MM.1S (cell line): ENCODE measurements around the gene DGKA.

ENCODE experiments used
- EZH2phosphoT487 ChIP-seq: fragments of 300-600 bp; sonication (generic); IDR thresholded peaks from 2 replicates; pipeline ENCODE4 v1.6.1; 2018; ENCODE audit warnings: antibody characterized with exemption, low read length
- TF ChIP-seq, protein P1 (sequence below): fragments of 300-600 bp; sonication (generic); IDR thresholded peaks from 2 replicates; pipeline ENCODE4 v1.5.1; 2016; ENCODE audit warnings: antibody characterized with exemption, low read length, mixed read lengths

DNA sequence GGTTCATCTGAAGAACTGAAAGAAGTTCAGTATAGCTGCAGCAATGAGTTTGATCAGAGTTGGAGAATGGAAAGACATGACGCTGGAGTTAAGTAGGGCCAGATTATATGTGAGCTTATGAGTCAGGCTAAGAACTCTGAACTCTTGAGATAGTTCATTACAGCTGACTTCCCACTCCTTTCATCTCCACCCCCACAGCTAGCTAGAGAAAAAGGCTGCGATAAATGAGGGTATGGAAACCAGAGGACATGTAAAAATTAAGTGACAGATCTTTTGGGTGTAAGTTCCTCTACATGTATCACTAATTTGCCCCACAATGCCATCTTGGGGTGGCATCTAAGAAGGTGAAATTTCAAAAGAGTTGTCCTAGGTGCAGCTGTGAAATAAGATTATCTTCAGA lies 31.9 kb upstream of the DGKA start:
- TF ChIP-seq, protein P1, sequence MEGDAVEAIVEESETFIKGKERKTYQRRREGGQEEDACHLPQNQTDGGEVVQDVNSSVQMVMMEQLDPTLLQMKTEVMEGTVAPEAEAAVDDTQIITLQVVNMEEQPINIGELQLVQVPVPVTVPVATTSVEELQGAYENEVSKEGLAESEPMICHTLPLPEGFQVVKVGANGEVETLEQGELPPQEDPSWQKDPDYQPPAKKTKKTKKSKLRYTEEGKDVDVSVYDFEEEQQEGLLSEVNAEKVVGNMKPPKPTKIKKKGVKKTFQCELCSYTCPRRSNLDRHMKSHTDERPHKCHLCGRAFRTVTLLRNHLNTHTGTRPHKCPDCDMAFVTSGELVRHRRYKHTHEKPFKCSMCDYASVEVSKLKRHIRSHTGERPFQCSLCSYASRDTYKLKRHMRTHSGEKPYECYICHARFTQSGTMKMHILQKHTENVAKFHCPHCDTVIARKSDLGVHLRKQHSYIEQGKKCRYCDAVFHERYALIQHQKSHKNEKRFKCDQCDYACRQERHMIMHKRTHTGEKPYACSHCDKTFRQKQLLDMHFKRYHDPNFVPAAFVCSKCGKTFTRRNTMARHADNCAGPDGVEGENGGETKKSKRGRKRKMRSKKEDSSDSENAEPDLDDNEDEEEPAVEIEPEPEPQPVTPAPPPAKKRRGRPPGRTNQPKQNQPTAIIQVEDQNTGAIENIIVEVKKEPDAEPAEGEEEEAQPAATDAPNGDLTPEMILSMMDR = no peak
- TF ChIP-seq EZH2phosphoT487 = no peak
